CD14-positive monocyte (primary cell): ENCODE data around the gene ACAP3. TPM values are rescaled to one million over a fixed set of nuclear protein-coding genes. Genes with fewer than 3 reads are reported as not detected.

Experiments used
- DNase-seq, 3 donors: peaks; one replicate each; pipeline ENCODE4 v3.0.0-alpha.2; 2011 to 2022
- H2AFZ ChIP-seq: 2 replicates; pipeline ENCODE4 v1.6.0; 2012; ENCODE audit warnings: mild to moderate bottlenecking, low read depth, low read length, inconsistent platforms; ENCODE audit not compliant: insufficient read depth, poor library complexity, severe bottlenecking
- H3K27ac ChIP-seq, 2 donors: 1 replicate in 1 of 2; 2 replicates in 1 of 2; pipeline ENCODE4 v1.5.1; 2012 to 2013; ENCODE audit warnings: low read length in 2 of 2, control low read depth in 1 of 2, inconsistent platforms in 1 of 2, low read depth in 1 of 2, mild to moderate bottlenecking in 1 of 2
- H3K27me3 ChIP-seq, 2 donors: one replicate each; pipeline versions ENCODE4 v1.6.0 to v1.6.1; 2011 to 2013; ENCODE audit warnings: low read length in 2 of 2; ENCODE audit not compliant: control insufficient read depth in 2 of 2, insufficient read depth in 2 of 2
- H3K36me3 ChIP-seq, 2 donors: replicated peaks in 1 of 2; 1 replicate in 1 of 2; 2 replicates in 1 of 2; pipeline versions ENCODE4 v1.5.1 to v1.6.1; 2012 to 2013; ENCODE audit warnings: low read length in 2 of 2, control low read depth in 1 of 2, inconsistent platforms in 1 of 2, mild to moderate bottlenecking in 1 of 2; ENCODE audit not compliant: insufficient read depth in 2 of 2, control insufficient read depth in 1 of 2
- H3K4me1 ChIP-seq, 2 donors: 1 replicate in 1 of 2; 2 replicates in 1 of 2; pipeline versions ENCODE4 v1.5.1 to v1.6.1; 2012 to 2013; ENCODE audit warnings: low read length in 2 of 2, control low read depth in 1 of 2, inconsistent platforms in 1 of 2, mild to moderate bottlenecking in 1 of 2, moderate library complexity in 1 of 2; ENCODE audit not compliant: insufficient read depth in 2 of 2, control insufficient read depth in 1 of 2
- H3K4me2 ChIP-seq: replicated peaks from 2 replicates; pipeline ENCODE3; 2012; ENCODE audit warnings: low read length, moderate library complexity, mild to moderate bottlenecking; ENCODE audit not compliant: poor library complexity, severe bottlenecking; ENCODE audit errors: extremely low read depth
- H3K4me3 ChIP-seq, 3 experiments: fragments of 200-600 bp in 1 of 3; sonication (generic) in 1 of 3; replicated peaks in 1 of 3; 1 replicate in 2 of 3; 2 replicates in 1 of 3; pipeline ENCODE4 v1.5.1; 2011 to 2013; ENCODE audit warnings: low read length in 3 of 3, mild to moderate bottlenecking in 3 of 3, control low read depth in 2 of 3, low read depth in 2 of 3, inconsistent platforms in 1 of 3, moderate library complexity in 1 of 3
- H3K79me2 ChIP-seq: 2 replicates; pipeline ENCODE4 v1.6.0; 2012; ENCODE audit warnings: mild to moderate bottlenecking, control low read depth, inconsistent platforms, low read length, moderate library complexity; ENCODE audit not compliant: insufficient read depth
- H3K9ac ChIP-seq: 2 replicates; pipeline ENCODE4 v1.6.0; 2017; ENCODE audit warnings: low read length, mild to moderate bottlenecking; ENCODE audit not compliant: insufficient read depth, poor library complexity, severe bottlenecking
- H3K9me3 ChIP-seq, 2 donors: replicated peaks in 1 of 2; 1 replicate in 1 of 2; 2 replicates in 1 of 2; pipeline versions ENCODE4 v1.5.1 to v1.6.1; 2012 to 2013; ENCODE audit warnings: low read length in 2 of 2, control low read depth in 1 of 2; ENCODE audit not compliant: control insufficient read depth in 1 of 2, insufficient read depth in 1 of 2
- H4K20me1 ChIP-seq: 2 replicates; pipeline ENCODE4 v1.6.0; 2012; ENCODE audit warnings: mild to moderate bottlenecking, low read length, control low read depth, moderate library complexity; ENCODE audit not compliant: insufficient read depth
- H3K27ac Mint-ChIP-seq, 7 donors: one replicate each; pipeline ENCODE4 v1.8.0; 2020; ENCODE audit warnings: mild to moderate bottlenecking in 7 of 7, mixed read lengths in 7 of 7, moderate library complexity in 6 of 7, inconsistent platforms in 2 of 7
- H3K27me3 Mint-ChIP-seq, 3 donors: one replicate each; pipeline ENCODE4 v1.8.0; 2021 to 2022; ENCODE audit warnings: low read depth in 3 of 3, mild to moderate bottlenecking in 3 of 3, mixed read lengths in 3 of 3, moderate library complexity in 3 of 3, inconsistent platforms in 1 of 3
- H3K36me3 Mint-ChIP-seq, 2 donors: one replicate each; pipeline ENCODE4 v1.8.0; 2020; ENCODE audit warnings: mixed read lengths in 2 of 2, inconsistent platforms in 1 of 2, mild to moderate bottlenecking in 1 of 2
- H3K4me1 Mint-ChIP-seq: one replicate; pipeline ENCODE4 v1.8.0; 2020; ENCODE audit warnings: mild to moderate bottlenecking, mixed read lengths
- H3K4me3 Mint-ChIP-seq, 2 donors: one replicate each; pipeline ENCODE4 v1.8.0; 2020; ENCODE audit warnings: mild to moderate bottlenecking in 2 of 2, mixed read lengths in 2 of 2, moderate library complexity in 1 of 2
- H3K9me3 Mint-ChIP-seq, 7 donors: one replicate each; pipeline ENCODE4 v1.8.0; 2020 to 2022; ENCODE audit warnings: mixed read lengths in 7 of 7, mild to moderate bottlenecking in 6 of 7, moderate library complexity in 6 of 7, inconsistent platforms in 2 of 7
- CTCF ChIP-seq: fragments of 200-600 bp; IDR thresholded peaks from one replicate; pipeline ENCODE4 v1.8.0; 2022; ENCODE audit warnings: antibody characterized with exemption, mild to moderate bottlenecking
- WGBS: methylation state at CpG from one replicate; pipeline ENCODE4 v1.1.5; 2013; ENCODE audit warnings: missing lambda C conversion rate; ENCODE audit not compliant: insufficient coverage; 5-methylcytosine and 5-hydroxymethylcytosine counted together
- intact Hi-C, 2 donors: fragments of 100-400 bp; cut with micrococcal nuclease; formaldehyde crosslinking; loops; one replicate each; pipeline versions ENCODE4 v1.15.0 to v1.15.1; 2023
- polyA plus RNA-seq, 3 donors: library from polyadenylated mRNA; depleted of rRNA in 1 of 3; unstranded in 2 of 3; stranded (reverse) in 1 of 3; fragments of 300-500 nt in 2 of 3; fragments of >200 nt in 1 of 3; fragmentation: Illumina TruSeq in 2 of 3; gene quantifications; 1 replicate in 2 of 3; 2 replicates in 1 of 3; pipeline ENCODE4 v1.2.3, GENCODE V29; 2012 to 2021

ACAP3 gene
- polyA plus RNA-seq, 3 donors = 3.5 to 132 (median 4.0) TPM

DNA sequence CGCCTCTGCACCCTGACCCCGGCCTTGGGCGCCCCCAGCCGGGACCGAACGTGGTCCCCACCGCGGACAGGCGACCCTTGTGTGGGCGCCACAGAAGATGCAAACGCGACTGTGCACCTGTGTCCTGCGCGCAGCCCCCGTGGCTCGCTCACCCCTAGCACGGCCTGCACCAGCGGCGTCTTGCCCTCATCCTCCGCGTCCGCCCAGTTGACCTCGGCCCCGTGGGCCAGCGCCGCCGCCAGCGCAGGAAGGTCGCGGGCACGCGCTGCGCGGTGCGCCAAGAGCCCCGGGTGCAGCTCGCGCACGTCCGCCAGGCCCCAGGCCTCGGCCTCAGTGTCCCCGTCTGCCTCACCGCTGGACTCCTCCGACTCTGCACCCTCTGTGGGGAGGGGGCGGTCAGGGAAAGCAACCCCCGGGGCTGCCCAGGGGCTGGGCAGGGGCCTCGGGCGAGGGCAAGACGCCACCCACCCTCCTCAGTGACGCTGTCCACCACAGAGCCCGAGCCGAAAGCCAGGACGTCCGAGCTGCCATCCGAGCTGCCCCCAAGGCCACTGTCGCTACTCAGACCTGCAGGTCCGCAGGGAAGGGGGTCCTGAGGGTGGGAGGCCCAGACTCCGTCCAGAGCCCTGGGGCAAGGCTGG, 13.4 kb downstream of the ACAP3 start:
- H3K27ac Mint-ChIP-seq = no peak overlapping the region
- Histone ChIP-seq H3K79me2 (no peaks in the 10 kb centered on the region), H3K27me3 (no peaks in the 10 kb centered on the region), H3K9ac (no peak overlapping the region), H3K4me3 (no peak overlapping the region), H3K4me1 (no peaks in the 10 kb centered on the region), H2AFZ (no peak overlapping the region), H3K4me2 (no peak overlapping the region), H3K27ac (no peak overlapping the region), H3K9me3 (no peaks in the 10 kb centered on the region), H3K36me3 (peaks cover 23 to 39% of the 10 kb centered on the region in 2 donors), H4K20me1 (no peaks in the 10 kb centered on the region)
- intact Hi-C loops = loop anchor here in 1 of 2 donors (5.0 kb wide), 1 partner anchor 172 kb away; no protein-coding TSS in a partner anchor
- H3K4me3 Mint-ChIP-seq = no peak overlapping the region
- H3K27me3 Mint-ChIP-seq = no peaks in the 10 kb centered on the region
- no peaks in the 10 kb centered on the region for H3K4me1 Mint-ChIP-seq
- WGBS = 97% methylated on average over 47 of the region's 58 CpGs
- peaks cover 0 to 5% (median 0%) of the 10 kb centered on the region in 7 donors for H3K9me3 Mint-ChIP-seq
- DNase-seq = no peak
- no peak for TF ChIP-seq CTCF
- peaks cover 2 to 18% of the 10 kb centered on the region in 2 donors for H3K36me3 Mint-ChIP-seq

- Histone ChIP-seq H3K9ac (no peak overlapping the region), H2AFZ (no peak overlapping the region), H3K9me3 (no peaks in the 10 kb centered on the region), H3K36me3 (peaks cover 23 to 39% of the 10 kb centered on the region in 2 donors), H3K4me3 (no peak overlapping the region), H3K27ac (no peak overlapping the region), H3K27me3 (no peaks in the 10 kb centered on the region), H3K79me2 (no peaks in the 10 kb centered on the region), H3K4me2 (no peak overlapping the region), H4K20me1 (no peaks in the 10 kb centered on the region), H3K4me1 (no peaks in the 10 kb centered on the region)
- H3K4me1 Mint-ChIP-seq = no peaks in the 10 kb centered on the region
- intact Hi-C loops = loop anchor here in 1 of 2 donors (5.0 kb wide), 1 partner anchor 171 kb away; no protein-coding TSS in a partner anchor
- H3K4me3 Mint-ChIP-seq = no peak overlapping the region
- H3K27me3 Mint-ChIP-seq = no peaks in the 10 kb centered on the region
- H3K9me3 Mint-ChIP-seq = peaks cover 0 to 5% (median 0%) of the 10 kb centered on the region in 7 donors
- no peak for TF ChIP-seq CTCF
- DNase-seq = no peak
- 92% methylated on average over 77 of the region's 94 CpGs for WGBS
- no peak overlapping the region for H3K27ac Mint-ChIP-seq
- peaks cover 2 to 17% of the 10 kb centered on the region in 2 donors for H3K36me3 Mint-ChIP-seq
These were observed 14.2 kb downstream of the ACAP3 start for GRCh38 chr1:1293263-1294249.
